ENCODE results near the gene UBAP1L.
"Not testable (repeated sequence)": the region's sequence is repeated elsewhere in the genome, so short reads cannot be mapped to it uniquely, and the experiment has no call there.

DNA sequence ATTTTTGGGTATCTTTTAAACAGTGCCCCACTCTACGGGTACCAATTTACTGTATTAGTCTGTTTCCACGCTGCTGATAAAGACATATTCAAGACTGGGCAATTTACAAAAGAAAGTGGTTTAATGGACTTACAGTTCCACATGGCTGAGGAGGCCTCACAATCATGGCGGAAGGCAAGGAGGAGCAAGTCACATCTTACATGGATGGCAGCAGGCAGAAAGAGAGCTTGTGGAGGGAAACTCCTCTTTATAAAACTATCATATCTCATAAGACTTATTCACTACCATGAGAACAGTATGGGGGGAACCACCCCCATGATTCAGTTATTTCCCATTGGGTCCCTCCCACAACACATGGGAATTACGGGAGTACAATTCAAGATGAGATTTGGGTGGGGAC is 22.9 kb upstream of the UBAP1L start:
- TF ChIP-seq, protein P1, sequence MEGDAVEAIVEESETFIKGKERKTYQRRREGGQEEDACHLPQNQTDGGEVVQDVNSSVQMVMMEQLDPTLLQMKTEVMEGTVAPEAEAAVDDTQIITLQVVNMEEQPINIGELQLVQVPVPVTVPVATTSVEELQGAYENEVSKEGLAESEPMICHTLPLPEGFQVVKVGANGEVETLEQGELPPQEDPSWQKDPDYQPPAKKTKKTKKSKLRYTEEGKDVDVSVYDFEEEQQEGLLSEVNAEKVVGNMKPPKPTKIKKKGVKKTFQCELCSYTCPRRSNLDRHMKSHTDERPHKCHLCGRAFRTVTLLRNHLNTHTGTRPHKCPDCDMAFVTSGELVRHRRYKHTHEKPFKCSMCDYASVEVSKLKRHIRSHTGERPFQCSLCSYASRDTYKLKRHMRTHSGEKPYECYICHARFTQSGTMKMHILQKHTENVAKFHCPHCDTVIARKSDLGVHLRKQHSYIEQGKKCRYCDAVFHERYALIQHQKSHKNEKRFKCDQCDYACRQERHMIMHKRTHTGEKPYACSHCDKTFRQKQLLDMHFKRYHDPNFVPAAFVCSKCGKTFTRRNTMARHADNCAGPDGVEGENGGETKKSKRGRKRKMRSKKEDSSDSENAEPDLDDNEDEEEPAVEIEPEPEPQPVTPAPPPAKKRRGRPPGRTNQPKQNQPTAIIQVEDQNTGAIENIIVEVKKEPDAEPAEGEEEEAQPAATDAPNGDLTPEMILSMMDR (conservative IDR thresholded peaks at IDR 0.05; ENCODE audit: low read length): not testable (repeated sequence)
- not testable (repeated sequence) for TF ChIP-seq EZH2phosphoT487 (IDR thresholded peaks at IDR 0.05; ENCODE audit: borderline replicate concordance)
